HepG2 (cell line): Measurements from ENCODE around the gene WNT3. TPM values are rescaled to one million over a fixed set of nuclear protein-coding genes. Genes with fewer than 3 reads are reported as not detected.

Experiments used
- CEBPZ ChIP-seq: IDR thresholded peaks from 2 replicates; pipeline ENCODE4 v1.6.1; 2012; ENCODE audit warnings: low read length, improper control_type of control experiment
- DRAP1 ChIP-seq: IDR thresholded peaks from 2 replicates; pipeline ENCODE4 v1.6.1; 2016; ENCODE audit warnings: missing genetic modification reagents, missing compliant biosample characterization
- FOXO1 ChIP-seq: sonication (generic); formaldehyde crosslinking; IDR thresholded peaks from 2 replicates; pipeline ENCODE4 v1.4.0; 2020; ENCODE audit warnings: missing genetic modification reagents
- HES4 ChIP-seq: sonication (generic); formaldehyde crosslinking; IDR thresholded peaks from 2 replicates; pipeline ENCODE4 v1.9.0; 2021; ENCODE audit warnings: mild to moderate bottlenecking, missing genetic modification reagents, borderline replicate concordance
- HNF4G ChIP-seq, 2 experiments: sonication (generic) in 1 of 2; formaldehyde crosslinking in 1 of 2; IDR thresholded peaks; 2 replicates each; pipeline versions ENCODE4 v1.4.0 to v1.6.1; 2011 to 2020; ENCODE audit warnings: borderline replicate concordance in 2 of 2, low read depth in 2 of 2, mild to moderate bottlenecking in 2 of 2, low read length in 1 of 2, missing genetic modification reagents in 1 of 2, moderate library complexity in 1 of 2
- HNRNPLL ChIP-seq: fragments of 200-400 bp; formaldehyde crosslinking; IDR thresholded peaks from 2 replicates; pipeline ENCODE4 v1.6.1; 2017; ENCODE audit warnings: mild to moderate bottlenecking, low read depth, low read length; ENCODE audit not compliant: poor library complexity, severe bottlenecking
- KLF13 ChIP-seq: sonication (generic); formaldehyde crosslinking; IDR thresholded peaks from 2 replicates; pipeline ENCODE4 v1.4.0; 2020; ENCODE audit warnings: mild to moderate bottlenecking, missing genetic modification reagents
- MTA3 ChIP-seq: sonication (generic); formaldehyde crosslinking; IDR thresholded peaks from 2 replicates; pipeline ENCODE4 v1.4.0; 2020; ENCODE audit warnings: missing genetic modification reagents
- SMARCC2 ChIP-seq: fragments of 450-650 bp; IDR thresholded peaks from 2 replicates; pipeline ENCODE4 v1.6.1; 2017; ENCODE audit warnings: antibody characterized with exemption, mild to moderate bottlenecking
- SNAPC5 ChIP-seq: sonication (generic); formaldehyde crosslinking; IDR thresholded peaks from 2 replicates; pipeline ENCODE4 v1.8.1; 2023; ENCODE audit warnings: mild to moderate bottlenecking, missing genetic modification reagents, borderline replicate concordance
- TFDP2 ChIP-seq: sonication (generic); formaldehyde crosslinking; IDR thresholded peaks from 2 replicates; pipeline ENCODE4 v1.4.0; 2020; ENCODE audit warnings: missing genetic modification reagents
- ZFP91 ChIP-seq: sonication (generic); formaldehyde crosslinking; IDR thresholded peaks from 2 replicates; pipeline ENCODE4 v1.9.0; 2022; ENCODE audit warnings: missing genetic modification reagents, mild to moderate bottlenecking, borderline replicate concordance
- ZKSCAN5 ChIP-seq: sonication (generic); formaldehyde crosslinking; IDR thresholded peaks from 2 replicates; pipeline ENCODE4 v1.5.1; 2020; ENCODE audit warnings: mild to moderate bottlenecking, missing genetic modification reagents
- ZNF256 ChIP-seq: sonication (generic); formaldehyde crosslinking; conservative IDR thresholded peaks from 2 replicates; pipeline ENCODE4 v1.4.0; 2020; ENCODE audit warnings: missing genetic modification reagents
- ZNF451 ChIP-seq: sonication (generic); formaldehyde crosslinking; IDR thresholded peaks from 2 replicates; pipeline ENCODE4 v1.5.0; 2020; ENCODE audit warnings: mild to moderate bottlenecking, missing genetic modification reagents
- ZNF484 ChIP-seq: sonication (generic); formaldehyde crosslinking; IDR thresholded peaks from 2 replicates; pipeline ENCODE4 v1.5.1; 2020; ENCODE audit warnings: mild to moderate bottlenecking, low read depth, missing genetic modification reagents, borderline replicate concordance
- ZNF564 ChIP-seq: sonication (generic); formaldehyde crosslinking; IDR thresholded peaks from 2 replicates; pipeline ENCODE4 v1.8.1; 2023; ENCODE audit warnings: mild to moderate bottlenecking, missing genetic modification reagents
- ZNF749 ChIP-seq: sonication (generic); formaldehyde crosslinking; IDR thresholded peaks from 2 replicates; pipeline ENCODE4 v1.8.0; 2022; ENCODE audit warnings: mild to moderate bottlenecking, missing genetic modification reagents, moderate library complexity, borderline replicate concordance
- ZNF761 ChIP-seq: sonication (generic); formaldehyde crosslinking; conservative IDR thresholded peaks from 2 replicates; pipeline ENCODE4 v1.4.0; 2020; ENCODE audit warnings: mild to moderate bottlenecking, missing genetic modification reagents
- ZNF879 ChIP-seq: sonication (generic); formaldehyde crosslinking; IDR thresholded peaks from 2 replicates; pipeline ENCODE4 v1.8.1; 2023; ENCODE audit warnings: missing genetic modification reagents
- polyA plus RNA-seq, 8 experiments: library from polyadenylated mRNA; depleted of rRNA in 3 of 8; stranded (reverse) in 7 of 8; unstranded in 1 of 8; fragments of >200 nt; fragmentation: Illumina TruSeq in 4 of 8; extraction: Trizol in 4 of 8; gene quantifications; 2 replicates each; pipeline versions ENCODE4 v1.2.1 to v1.2.3, GENCODE V29; 2011 to 2016; ENCODE audit warnings: low read depth in 4 of 8, missing spikeins in 1 of 8, mixed read lengths in 1 of 8; ENCODE audit not compliant: insufficient read depth in 1 of 8
- total RNA-seq, 5 experiments: library from RNA; depleted of rRNA; stranded (reverse); fragments of >200 nt; fragmentation: Illumina TruSeq; extraction: Trizol; gene quantifications; 2 replicates each; pipeline ENCODE4 v1.2.3, GENCODE V29; 2016; ENCODE audit warnings: low read depth in 1 of 5

WNT3 gene
- total and polyA plus RNA-seq, 2 of the 13 experiments (the other 11 are each of a cell fraction or from before 2014, with no cell fraction given), result 8.5 to 10.3 TPM

- TF ChIP-seq DRAP1 (CRISPR knock-in tag), result no peak
- peak; percentile 76 for TF ChIP-seq HNRNPLL
- 0 out of 2 replicates have a peak, but pooled peaks have one; percentile 40 for TF ChIP-seq ZNF761 (CRISPR knock-in tag)
- TF ChIP-seq ZKSCAN5 (CRISPR knock-in tag), result 0 out of 2 replicates have a peak, but pooled peaks have one; percentile 33
- no peak for TF ChIP-seq ZNF879 (CRISPR knock-in tag)
- no peak; the same call in 1 of the 2 replicates for TF ChIP-seq ZNF749
- TF ChIP-seq HNF4G (IDR thresholded peaks at IDR 0.05; ENCODE audit: borderline replicate concordance, low read depth, low read length), result peak; percentile 93
- peak; percentile 93 for TF ChIP-seq HNF4G (CRISPR knock-in tag; IDR thresholded peaks at IDR 0.05; ENCODE audit: borderline replicate concordance, low read depth)
- no peak for TF ChIP-seq ZNF484 (CRISPR knock-in tag)
- TF ChIP-seq SNAPC5 (CRISPR knock-in tag), result 0 out of 2 replicates have a peak, but pooled peaks have one; percentile 74
- no peak for TF ChIP-seq SMARCC2
- no peak for TF ChIP-seq KLF13 (CRISPR knock-in tag)
- TF ChIP-seq MTA3 (CRISPR knock-in tag), result no peak
- TF ChIP-seq ZFP91 (CRISPR knock-in tag), result peak; percentile 89
- peak; percentile 50; the same call in 1 of the 2 replicates for TF ChIP-seq HES4 (CRISPR knock-in tag)
- TF ChIP-seq ZNF564 (CRISPR knock-in tag), result peak; percentile 94
- no peak for TF ChIP-seq CEBPZ
- TF ChIP-seq ZNF256, result 0 out of 2 replicates have a peak, but pooled peaks have one; percentile 49
- TF ChIP-seq TFDP2 (CRISPR knock-in tag), result peak; percentile 91
- TF ChIP-seq FOXO1, result peak; percentile 52; the same call in 1 of the 2 replicates
- peak; percentile 76; the same call in 1 of the 2 replicates for TF ChIP-seq ZNF451 (CRISPR knock-in tag)
Measured at GRCh38 chr17:46771561-46772474, 46.7 kb downstream of the WNT3 start (continued).
